K562 (cell line): ENCODE results near the gene IL1RAPL2.
A peak's percentile ranks its signal among the peaks of the same experiment; 100 is the strongest.

ENCODE experiments used
- TF ChIP-seq, protein P1 (sequence below), 3 experiments: IDR thresholded peaks in 2 of 3; conservative IDR thresholded peaks in 1 of 3; 2 replicates each; pipeline ENCODE4 v1.5.1; 2011 to 2012; ENCODE audit warnings: low read length in 3 of 3, mild to moderate bottlenecking in 3 of 3, control low read depth in 2 of 3, improper control_type of control experiment in 1 of 3, inconsistent platforms in 1 of 3, low read depth in 1 of 3, mixed read lengths in 1 of 3, moderate library complexity in 1 of 3; ENCODE audit not compliant: insufficient read depth in 2 of 3
- TF ChIP-seq, protein P2 (sequence below): sonication (generic); formaldehyde crosslinking; IDR thresholded peaks from 2 replicates; pipeline ENCODE4 v1.9.0; 2022; ENCODE audit warnings: mild to moderate bottlenecking, missing genetic modification reagents

DNA sequence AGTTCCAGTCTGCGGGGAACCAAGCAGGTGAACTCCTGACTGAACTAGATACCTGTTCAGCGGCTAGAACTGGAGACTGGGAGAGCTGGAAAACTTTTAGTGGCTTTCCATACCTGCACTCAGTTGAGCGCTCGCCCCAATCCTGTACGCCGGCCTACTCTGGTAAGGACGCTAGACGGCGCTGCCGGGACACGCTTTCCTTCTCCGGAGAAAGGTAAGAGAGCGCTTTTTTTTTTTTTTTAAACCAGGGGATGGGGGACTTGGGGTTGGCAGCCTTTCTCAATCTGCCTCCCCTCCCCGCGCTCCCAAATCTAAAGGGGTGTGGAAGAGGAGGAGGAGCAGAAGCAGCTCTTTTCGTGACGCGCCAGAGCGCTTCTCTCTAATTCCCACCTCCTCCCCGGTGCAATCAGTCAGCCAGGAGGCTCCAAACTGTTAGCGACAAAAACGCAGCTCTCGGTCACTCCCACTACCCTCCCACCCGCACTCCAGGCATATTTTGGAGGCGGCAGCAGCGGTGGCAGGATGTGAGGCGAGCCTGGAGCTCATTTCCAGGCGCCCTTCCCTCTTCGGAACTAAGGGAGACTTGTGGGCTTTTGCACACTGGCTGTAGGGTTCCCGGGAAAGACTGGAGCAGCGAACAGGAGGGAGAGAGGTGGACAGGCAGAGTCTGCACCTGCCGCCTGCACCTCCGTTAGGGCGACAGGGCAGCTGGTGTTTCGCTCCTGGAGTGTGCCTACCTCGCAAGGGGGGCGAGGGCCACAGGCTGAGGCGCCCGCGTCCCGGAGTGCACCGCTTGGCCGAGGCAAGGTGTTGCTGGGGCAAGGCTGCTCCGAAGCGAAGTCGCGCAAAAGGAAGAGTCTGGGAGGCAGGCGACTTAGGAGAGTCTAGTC is at the start of gene IL1RAPL2:
- TF ChIP-seq, protein P1, sequence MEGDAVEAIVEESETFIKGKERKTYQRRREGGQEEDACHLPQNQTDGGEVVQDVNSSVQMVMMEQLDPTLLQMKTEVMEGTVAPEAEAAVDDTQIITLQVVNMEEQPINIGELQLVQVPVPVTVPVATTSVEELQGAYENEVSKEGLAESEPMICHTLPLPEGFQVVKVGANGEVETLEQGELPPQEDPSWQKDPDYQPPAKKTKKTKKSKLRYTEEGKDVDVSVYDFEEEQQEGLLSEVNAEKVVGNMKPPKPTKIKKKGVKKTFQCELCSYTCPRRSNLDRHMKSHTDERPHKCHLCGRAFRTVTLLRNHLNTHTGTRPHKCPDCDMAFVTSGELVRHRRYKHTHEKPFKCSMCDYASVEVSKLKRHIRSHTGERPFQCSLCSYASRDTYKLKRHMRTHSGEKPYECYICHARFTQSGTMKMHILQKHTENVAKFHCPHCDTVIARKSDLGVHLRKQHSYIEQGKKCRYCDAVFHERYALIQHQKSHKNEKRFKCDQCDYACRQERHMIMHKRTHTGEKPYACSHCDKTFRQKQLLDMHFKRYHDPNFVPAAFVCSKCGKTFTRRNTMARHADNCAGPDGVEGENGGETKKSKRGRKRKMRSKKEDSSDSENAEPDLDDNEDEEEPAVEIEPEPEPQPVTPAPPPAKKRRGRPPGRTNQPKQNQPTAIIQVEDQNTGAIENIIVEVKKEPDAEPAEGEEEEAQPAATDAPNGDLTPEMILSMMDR (IDR thresholded peaks at IDR 0.05 in 2 of 3, conservative IDR thresholded peaks at IDR 0.05 in 1 of 3; ENCODE audit: insufficient read depth in 2 of 3, low read depth in 1 of 3, low read length in 3 of 3) = peak; percentile 51 to 65 (median 62)
- TF ChIP-seq, protein P2, sequence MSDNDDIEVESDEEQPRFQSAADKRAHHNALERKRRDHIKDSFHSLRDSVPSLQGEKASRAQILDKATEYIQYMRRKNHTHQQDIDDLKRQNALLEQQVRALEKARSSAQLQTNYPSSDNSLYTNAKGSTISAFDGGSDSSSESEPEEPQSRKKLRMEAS (CRISPR knock-in tag) = no peak
